ENCODE measurements around the gene HCRTR1.

Gene HCRTR1

DNA sequence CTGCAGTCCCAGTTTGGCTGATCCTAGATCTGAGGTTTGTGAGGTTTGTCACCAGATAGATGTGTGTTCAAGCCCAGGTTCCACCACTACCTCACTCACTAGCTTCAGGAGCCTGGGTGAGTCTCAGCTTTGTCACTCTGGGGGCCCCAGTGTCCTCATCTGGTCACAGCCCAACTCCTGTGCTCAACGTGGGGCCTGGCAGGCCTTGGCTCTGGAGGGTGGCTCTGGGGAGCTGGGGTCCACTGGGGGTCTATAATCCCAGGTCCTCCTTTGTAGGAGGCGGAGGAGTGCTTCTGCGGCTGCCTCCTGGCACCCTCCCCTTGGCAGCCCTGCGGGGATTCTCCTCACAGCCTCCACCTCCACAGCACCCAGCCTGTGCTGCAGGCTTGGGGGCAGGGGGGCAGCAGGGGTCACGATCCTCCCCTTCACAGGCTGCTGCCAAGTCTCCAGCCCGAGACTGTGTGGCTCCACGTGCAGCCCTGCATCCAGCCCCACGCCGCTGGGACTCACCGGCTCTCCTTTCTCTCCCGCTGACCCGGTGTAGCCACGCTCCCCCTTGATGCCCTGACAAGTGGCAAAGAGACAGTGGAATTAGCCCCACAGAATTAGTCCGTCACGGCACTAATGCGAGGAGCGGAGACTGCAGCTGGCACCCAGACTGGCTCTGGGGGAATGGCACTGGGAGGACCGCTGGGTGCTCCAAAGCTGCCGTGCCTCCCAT is 49.7 kb downstream of the HCRTR1 start:
- DNase-seq (ENCODE audit: low spot score), result no peak

GRCh38 chr1:31668303-31668883 is 50.9 kb downstream of the HCRTR1 start:
- DNase-seq (ENCODE audit: low spot score), result no peak

- DNase-seq (ENCODE audit: low spot score), result no peak
These were observed 51.9 kb downstream of the HCRTR1 start for GRCh38 chr1:31669433-31669785.

- no peak for DNase-seq (ENCODE audit: low spot score)
These were observed 52.5 kb downstream of the HCRTR1 start for GRCh38 chr1:31669786-31670592.

- no peak for DNase-seq (ENCODE audit: low spot score)
These were observed 53.1 kb downstream of the HCRTR1 start for GRCh38 chr1:31670593-31670964.

GRCh38 chr1:31671147-31671546 is 53.7 kb downstream of the HCRTR1 start:
- DNase-seq (ENCODE audit: low spot score), result no peak

GRCh38 chr1:31671561-31672201 is 54.2 kb downstream of the HCRTR1 start:
- no peak for DNase-seq (ENCODE audit: low spot score)

GRCh38 chr1:31672986-31673385 is 55.5 kb downstream of the HCRTR1 start:
- no peak for DNase-seq (ENCODE audit: low spot score)

DNA sequence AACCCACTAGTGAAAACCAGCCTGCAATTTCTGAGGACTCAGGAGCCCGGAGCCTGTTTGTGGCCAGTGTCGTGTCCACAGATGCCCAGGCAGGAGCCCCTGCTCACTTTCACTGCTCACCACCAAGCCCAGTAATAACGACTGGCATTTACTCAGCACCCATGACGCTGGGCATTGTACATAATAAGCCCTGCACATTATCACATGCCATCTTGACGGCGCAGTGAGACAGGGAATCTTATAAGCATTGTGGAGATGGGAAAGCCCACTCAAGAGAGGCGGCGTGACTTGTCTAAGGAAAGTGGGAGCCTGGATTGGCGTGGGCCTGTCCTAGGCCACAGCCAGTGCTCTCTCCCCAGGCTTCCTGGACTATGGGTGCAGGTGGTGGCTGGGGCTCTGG is 55.9 kb downstream of the HCRTR1 start:
- no peak for DNase-seq (ENCODE audit: low spot score)

DNA sequence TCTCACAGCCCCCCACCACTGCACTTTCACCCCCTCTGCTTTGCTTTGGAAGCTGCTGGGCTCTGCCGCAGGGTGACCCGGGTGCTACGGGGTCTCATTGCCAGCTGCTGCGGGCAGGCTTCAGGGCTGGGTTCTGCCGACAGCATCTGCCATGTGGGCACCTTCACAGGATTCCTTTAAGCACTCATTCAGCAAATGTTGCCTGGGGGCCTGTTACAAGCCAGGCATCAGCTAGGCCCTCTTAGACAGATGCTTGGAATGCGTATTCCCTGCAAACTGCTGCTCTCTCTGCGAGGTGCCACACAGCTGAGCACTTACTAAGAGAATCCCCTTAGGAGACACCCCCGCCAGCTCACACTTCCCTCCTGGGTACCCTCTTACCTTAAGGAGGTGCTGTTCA is 57.1 kb downstream of the HCRTR1 start:
- DNase-seq (ENCODE audit: low spot score), result no peak

- no peak for DNase-seq (ENCODE audit: low spot score)
These were observed 57.7 kb downstream of the HCRTR1 start for GRCh38 chr1:31675161-31675560.

DNA sequence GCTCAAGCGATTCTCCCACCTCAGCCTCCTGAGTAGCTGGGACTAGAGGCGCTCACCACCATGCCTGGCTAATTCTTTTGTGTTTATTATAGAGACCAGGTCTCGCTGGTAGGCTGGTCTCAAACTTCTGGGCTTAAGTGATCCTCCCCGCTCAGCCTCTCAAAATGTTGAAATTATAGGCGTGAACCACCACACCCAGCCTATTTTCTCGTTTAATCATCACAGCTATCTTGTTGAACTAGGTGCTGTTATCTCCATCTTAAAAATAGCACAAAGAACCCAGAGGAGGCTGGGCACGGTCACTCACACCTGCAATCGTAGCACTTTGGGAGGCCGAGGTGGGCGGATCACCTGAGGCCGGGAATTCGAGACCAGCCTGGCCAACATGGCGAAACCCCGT is 58.3 kb downstream of the HCRTR1 start:
- DNase-seq (ENCODE audit: low spot score), result no peak
